ENCODE results near the gene TRIM45.
"Not testable (repeated sequence)": the region's sequence is repeated elsewhere in the genome, so short reads cannot be mapped to it uniquely, and the experiment has no call there.

The TRIM45 gene
- 0.54 to 1.7 (median 0.95) reads per million in 3 experiments for total RNA-seq

- peak; percentile 74 for DNase-seq
These were observed at the start of gene TRIM45 for GRCh38 chr1:117121589-117122329. Gene TRIM45, minus strand, starts transcription at chr1:117121749. Its CDS starts 548 bp downstream, at chr1:117121201.

- DNase-seq, result no peak
These were observed 48.5 kb upstream of the TRIM45 start for GRCh38 chr1:117169871-117170596.

GRCh38 chr1:117167402-117167801 lies 45.9 kb upstream of the TRIM45 start:
- DNase-seq, result no peak

- no peak for DNase-seq
These were observed 44.5 kb upstream of the TRIM45 start for GRCh38 chr1:117166076-117166475.

- no peak for DNase-seq
These were observed 42.7 kb upstream of the TRIM45 start for GRCh38 chr1:117164209-117164608.

- DNase-seq, result no peak
These were observed 41.3 kb upstream of the TRIM45 start for GRCh38 chr1:117162816-117163215.

GRCh38 chr1:117161887-117162286 lies 40.3 kb upstream of the TRIM45 start:
- DNase-seq, result no peak

- DNase-seq, result not testable (repeated sequence)
These were observed 29.8 kb upstream of the TRIM45 start for GRCh38 chr1:117151305-117151704.

GRCh38 chr1:117150316-117150715 lies 28.8 kb upstream of the TRIM45 start:
- DNase-seq, result no peak

- DNase-seq, result no peak
These were observed 26.5 kb upstream of the TRIM45 start for GRCh38 chr1:117147856-117148588.

GRCh38 chr1:117147341-117147831 lies 25.8 kb upstream of the TRIM45 start:
- DNase-seq, result no peak

- DNase-seq, result no peak
These were observed 25.2 kb upstream of the TRIM45 start for GRCh38 chr1:117146575-117147340.

GRCh38 chr1:117146072-117146471 lies 24.5 kb upstream of the TRIM45 start:
- no peak for DNase-seq

GRCh38 chr1:117143871-117144270 lies 22.3 kb upstream of the TRIM45 start:
- DNase-seq, result no peak

- no peak for DNase-seq
These were observed 21.6 kb upstream of the TRIM45 start for GRCh38 chr1:117143172-117143571.

GRCh38 chr1:117142200-117142599 lies 20.7 kb upstream of the TRIM45 start:
- no peak for DNase-seq

GRCh38 chr1:117138561-117138960 lies 17.0 kb upstream of the TRIM45 start:
- no peak for DNase-seq

GRCh38 chr1:117138106-117138505 lies 16.6 kb upstream of the TRIM45 start:
- no peak for DNase-seq

- DNase-seq, result no peak
These were observed 15.8 kb upstream of the TRIM45 start for GRCh38 chr1:117137281-117137855.

GRCh38 chr1:117136749-117137148 lies 15.2 kb upstream of the TRIM45 start:
- no peak for DNase-seq

GRCh38 chr1:117135329-117135728 lies 13.8 kb upstream of the TRIM45 start:
- no peak for DNase-seq

GRCh38 chr1:117130526-117130925 lies 9.0 kb upstream of the TRIM45 start:
- no peak for DNase-seq
